Cardiac muscle cell (in vitro differentiated cells and primary cell): Measurements from ENCODE around the gene IMMP2L. TPM values are rescaled to one million over a fixed set of nuclear protein-coding genes. Genes with fewer than 3 reads are reported as not detected.

Experiments
- DNase-seq, 2 donors: peaks; one replicate each; pipeline versions ENCODE4 v3.0.0 to v3.0.0-alpha.2; 2010 to 2017; ENCODE audit warnings: low read depth in 1 of 2, low spot score in 1 of 2
- H3K27ac ChIP-seq: fragments of 200-600 bp; sonication (generic); 2 replicates; pipeline ENCODE4 v1.5.1; 2016
- H3K27me3 ChIP-seq: fragments of 200-600 bp; sonication (generic); 2 replicates; pipeline ENCODE4 v1.6.0; 2016; ENCODE audit warnings: control low read depth
- H3K36me3 ChIP-seq: fragments of 200-600 bp; sonication (generic); 2 replicates; pipeline ENCODE4 v1.5.1; 2016; ENCODE audit warnings: control low read depth
- H3K4me1 ChIP-seq: fragments of 200-600 bp; sonication (generic); 2 replicates; pipeline ENCODE4 v1.8.1; 2017; ENCODE audit warnings: low read depth, mild to moderate bottlenecking, mixed run types
- H3K4me3 ChIP-seq: fragments of 200-600 bp; sonication (generic); 2 replicates; pipeline ENCODE4 v1.5.1; 2016; ENCODE audit warnings: mild to moderate bottlenecking
- H3K9me3 ChIP-seq: fragments of 200-600 bp; sonication (generic); 2 replicates; pipeline ENCODE4 v1.5.1; 2017; ENCODE audit warnings: low read depth, mild to moderate bottlenecking, control low read depth
- polyA plus RNA-seq: library from polyadenylated mRNA; unstranded; fragments of >200 nt; fragmentation: Nextera tagmentation; extraction: Ambion mirVana; gene quantifications from 2 replicates; pipeline ENCODE4 v1.2.1, GENCODE V29; 2016
- total RNA-seq: library from RNA; depleted of rRNA; stranded (reverse); fragments of >200 nt; gene quantifications from 2 replicates; pipeline ENCODE4 v1.2.3, GENCODE V29; 2016
- TF ChIP-seq, protein P1 (sequence below): IDR thresholded peaks from 2 replicates; pipeline ENCODE4 v1.5.1; 2012; ENCODE audit warnings: low read depth, mild to moderate bottlenecking, low read length

Gene IMMP2L
- total and polyA plus RNA-seq, 2 experiments from 2014 or later: 6.0 to 11.9 TPM

DNA sequence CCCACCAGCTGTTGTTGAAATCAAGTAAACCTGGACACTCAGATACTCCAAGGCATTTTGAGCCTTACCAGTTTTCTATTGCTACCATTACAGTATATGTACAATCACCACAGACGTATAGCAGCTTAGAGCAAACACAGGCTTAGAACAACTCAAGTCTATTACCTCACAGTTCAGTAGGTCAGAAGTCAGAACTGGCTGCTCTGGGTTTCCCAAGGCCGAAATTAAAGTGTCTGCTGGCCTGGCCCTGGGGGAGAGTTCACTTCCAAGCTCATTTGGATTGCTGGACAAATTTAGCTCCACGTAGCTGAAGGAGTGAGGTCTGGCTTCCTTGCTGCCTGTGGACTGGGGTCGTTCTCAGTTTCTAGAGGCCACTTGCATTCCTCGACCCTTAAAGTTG is 731.5 kb downstream of the IMMP2L start:
- TF ChIP-seq, protein P1, sequence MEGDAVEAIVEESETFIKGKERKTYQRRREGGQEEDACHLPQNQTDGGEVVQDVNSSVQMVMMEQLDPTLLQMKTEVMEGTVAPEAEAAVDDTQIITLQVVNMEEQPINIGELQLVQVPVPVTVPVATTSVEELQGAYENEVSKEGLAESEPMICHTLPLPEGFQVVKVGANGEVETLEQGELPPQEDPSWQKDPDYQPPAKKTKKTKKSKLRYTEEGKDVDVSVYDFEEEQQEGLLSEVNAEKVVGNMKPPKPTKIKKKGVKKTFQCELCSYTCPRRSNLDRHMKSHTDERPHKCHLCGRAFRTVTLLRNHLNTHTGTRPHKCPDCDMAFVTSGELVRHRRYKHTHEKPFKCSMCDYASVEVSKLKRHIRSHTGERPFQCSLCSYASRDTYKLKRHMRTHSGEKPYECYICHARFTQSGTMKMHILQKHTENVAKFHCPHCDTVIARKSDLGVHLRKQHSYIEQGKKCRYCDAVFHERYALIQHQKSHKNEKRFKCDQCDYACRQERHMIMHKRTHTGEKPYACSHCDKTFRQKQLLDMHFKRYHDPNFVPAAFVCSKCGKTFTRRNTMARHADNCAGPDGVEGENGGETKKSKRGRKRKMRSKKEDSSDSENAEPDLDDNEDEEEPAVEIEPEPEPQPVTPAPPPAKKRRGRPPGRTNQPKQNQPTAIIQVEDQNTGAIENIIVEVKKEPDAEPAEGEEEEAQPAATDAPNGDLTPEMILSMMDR: no peak
- Histone ChIP-seq H3K36me3 (no peaks in the 10 kb centered on the region), H3K27me3 (no peaks in the 10 kb centered on the region), H3K4me3 (no peak overlapping the region), H3K4me1 (peaks cover 15% of the 10 kb centered on the region), H3K9me3 (no peaks in the 10 kb centered on the region), H3K27ac (peak overlapping the region; percentile 62)
- peak in 1 of 2 donors; percentile 20 for DNase-seq

DNA sequence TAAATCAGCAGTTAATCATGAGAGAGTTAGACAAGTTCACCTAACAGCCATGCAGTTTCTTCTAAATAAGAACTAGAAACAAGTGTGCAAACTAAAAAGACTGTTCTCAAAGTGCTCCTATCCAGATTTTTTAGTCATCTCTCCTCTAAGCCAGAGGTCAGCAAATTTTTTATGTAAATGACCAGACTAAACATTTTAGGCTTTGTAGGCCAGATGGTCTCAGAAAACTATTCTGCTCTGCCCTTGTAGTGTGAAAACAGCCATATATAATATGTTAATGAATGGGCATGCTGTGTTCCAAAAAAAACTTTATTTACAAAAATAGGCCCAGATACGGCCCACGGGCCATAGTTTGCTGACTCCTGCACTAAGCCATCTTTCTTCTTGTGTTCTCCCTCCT is 734.4 kb downstream of the IMMP2L start:
- Histone ChIP-seq H3K27me3 (no peaks in the 10 kb centered on the region), H3K27ac (no peak overlapping the region), H3K9me3 (no peaks in the 10 kb centered on the region), H3K4me3 (no peak overlapping the region), H3K4me1 (peaks cover 11% of the 10 kb centered on the region), H3K36me3 (no peaks in the 10 kb centered on the region)
- TF ChIP-seq, protein P1: no peak
- DNase-seq: no peak

DNA sequence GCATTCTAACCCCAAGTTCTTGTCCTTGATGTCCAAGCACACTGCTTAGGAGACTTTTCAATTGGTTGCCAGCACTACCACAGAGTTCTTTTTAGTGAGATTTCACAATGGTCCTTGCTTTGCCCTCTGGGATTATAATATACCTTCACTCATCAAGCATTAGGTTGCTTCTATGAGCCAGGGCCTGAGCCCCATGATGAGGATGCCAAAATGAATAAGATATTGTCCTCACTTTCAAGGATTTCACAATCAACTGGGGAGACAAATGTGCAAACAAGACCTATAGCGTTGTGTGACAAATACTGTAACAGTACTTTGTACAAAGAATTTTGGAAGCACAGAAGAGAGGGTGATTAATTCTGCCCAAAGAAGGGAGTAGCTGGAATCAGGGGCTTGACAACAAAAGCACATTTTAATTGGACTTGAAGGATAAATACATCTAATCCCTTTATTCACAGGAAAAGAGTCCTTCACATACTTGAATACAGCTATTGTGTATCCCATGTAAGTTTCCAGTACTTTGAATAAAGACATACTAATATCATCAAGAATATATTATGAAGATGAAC is 734.9 kb downstream of the IMMP2L start:
- DNase-seq: no peak
- TF ChIP-seq, protein P1: no peak

DNA sequence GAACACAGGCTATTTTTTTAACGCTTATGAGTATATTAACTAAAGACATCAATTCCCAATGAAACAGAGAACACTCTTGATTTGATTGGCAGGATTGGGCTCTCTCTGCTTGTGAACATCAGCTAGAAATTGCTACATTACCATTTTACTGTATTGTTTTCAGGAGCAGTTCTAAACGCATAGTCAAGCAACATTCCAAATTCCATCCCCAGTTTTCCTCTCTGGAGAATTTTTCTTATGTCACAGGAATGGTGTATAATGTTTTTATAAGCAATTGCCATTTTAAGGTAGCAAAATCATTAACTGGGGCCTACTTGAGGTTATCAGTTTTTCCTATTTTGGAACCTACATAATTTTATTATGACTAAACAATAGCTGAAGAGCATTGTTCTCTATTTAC is 748.3 kb downstream of the IMMP2L start:
- Histone ChIP-seq H3K27ac (no peak overlapping the region), H3K4me3 (no peak overlapping the region), H3K4me1 (no peaks in the 10 kb centered on the region), H3K36me3 (no peaks in the 10 kb centered on the region), H3K27me3 (no peaks in the 10 kb centered on the region), H3K9me3 (no peaks in the 10 kb centered on the region)
- DNase-seq: no peak
- TF ChIP-seq, protein P1: no peak

More for the DNA sequence above, 734.9 kb downstream of the IMMP2L start:
- H3K27me3 ChIP-seq: no peaks in the 10 kb centered on the region
- H3K9me3 ChIP-seq: no peaks in the 10 kb centered on the region
- no peak overlapping the region for H3K4me3 ChIP-seq
- no peak overlapping the region for H3K27ac ChIP-seq
- no peaks in the 10 kb centered on the region for H3K36me3 ChIP-seq
- H3K4me1 ChIP-seq: peaks cover 11% of the 10 kb centered on the region

DNA sequence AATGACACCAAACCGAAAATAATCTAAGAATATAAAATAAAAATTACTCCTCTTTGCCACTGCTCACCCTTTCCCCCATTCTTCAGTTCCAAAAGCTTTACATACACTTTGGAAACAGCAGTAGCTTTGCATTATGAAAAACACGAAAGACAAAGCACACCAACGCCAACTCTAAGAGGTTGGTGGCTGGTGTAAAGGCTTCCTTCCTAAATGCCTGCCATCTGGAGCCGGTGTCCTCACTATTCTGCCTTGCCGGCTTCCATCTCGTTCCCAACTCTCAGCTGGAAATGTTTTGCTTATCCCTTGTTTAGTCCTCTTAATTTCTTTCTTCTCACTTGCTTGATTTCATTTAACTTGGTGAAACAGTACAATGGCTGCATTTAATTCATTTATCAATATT is 752.5 kb downstream of the IMMP2L start:
- Histone ChIP-seq H3K4me1 (no peaks in the 10 kb centered on the region), H3K36me3 (no peaks in the 10 kb centered on the region), H3K27me3 (no peaks in the 10 kb centered on the region), H3K27ac (no peak overlapping the region), H3K9me3 (no peaks in the 10 kb centered on the region), H3K4me3 (no peak overlapping the region)
- no peak for DNase-seq
- TF ChIP-seq, protein P1: no peak
